Vagina (tissue), 2 donors: ENCODE measurements around the gene MASP2. TPM values are rescaled to one million over a fixed set of nuclear protein-coding genes. Genes with fewer than 3 reads are reported as not detected.

Experiments used
- DNase-seq, 2 donors: peaks; one replicate each; pipeline ENCODE4 v3.0.0-alpha.2; 2017; ENCODE audit errors: extremely low spot score in 2 of 2
- H3K27ac ChIP-seq: fragments of 200-600 bp; sonication (generic); one replicate; pipeline ENCODE4 v1.5.1; 2019
- H3K27me3 ChIP-seq: fragments of 200-600 bp; sonication (generic); one replicate; pipeline ENCODE4 v1.5.1; 2019
- H3K36me3 ChIP-seq, 2 donors: fragments of 200-600 bp; sonication (generic); one replicate each; pipeline ENCODE4 v1.5.1; 2017 to 2019
- H3K4me1 ChIP-seq: fragments of 200-600 bp; sonication (generic); one replicate; pipeline ENCODE4 v1.5.1; 2019
- H3K4me3 ChIP-seq, 2 donors: fragments of 200-600 bp; sonication (generic); 1 replicate in 1 of 2; 2 replicates in 1 of 2; pipeline ENCODE4 v1.5.1; 2016 to 2019
- H3K9me3 ChIP-seq: fragments of 200-600 bp; sonication (generic); one replicate; pipeline ENCODE4 v1.5.1; 2019
- POLR2A ChIP-seq, 2 donors: fragments of 450-650 bp; IDR thresholded peaks; one replicate each; pipeline ENCODE4 v1.6.1; 2017; ENCODE audit warnings: antibody characterized with exemption in 2 of 2, mild to moderate bottlenecking in 2 of 2, moderate library complexity in 2 of 2
- POLR2AphosphoS5 ChIP-seq, 2 donors: sonication (generic); formaldehyde crosslinking; IDR thresholded peaks; one replicate each; pipeline ENCODE4 v1.9.0; 2017; ENCODE audit warnings: antibody characterized with exemption in 2 of 2, mild to moderate bottlenecking in 2 of 2, low read depth in 1 of 2; ENCODE audit not compliant: insufficient read depth in 1 of 2
- intact Hi-C: fragments of 100-400 bp; cut with DNase I; formaldehyde crosslinking; loops from one replicate; pipeline ENCODE4 v1.15.1; 2023
- total RNA-seq: library from RNA; depleted of rRNA; stranded (reverse); fragments of >200 nt; gene quantifications from one replicate; pipeline ENCODE4 v1.2.3, GENCODE V29; 2016
- TF ChIP-seq, protein P1 (sequence below), 3 experiments: fragments of 450-650 bp in 2 of 3; fragments of 200-600 bp in 1 of 3; sonication (generic) in 1 of 3; IDR thresholded peaks; one replicate each; pipeline ENCODE4 v1.5.1; 2017 to 2019; ENCODE audit warnings: antibody characterized with exemption in 3 of 3, mild to moderate bottlenecking in 2 of 3, moderate library complexity in 2 of 3

Gene MASP2
- total RNA-seq, 1 donor from 2014 or later: not detected

DNA sequence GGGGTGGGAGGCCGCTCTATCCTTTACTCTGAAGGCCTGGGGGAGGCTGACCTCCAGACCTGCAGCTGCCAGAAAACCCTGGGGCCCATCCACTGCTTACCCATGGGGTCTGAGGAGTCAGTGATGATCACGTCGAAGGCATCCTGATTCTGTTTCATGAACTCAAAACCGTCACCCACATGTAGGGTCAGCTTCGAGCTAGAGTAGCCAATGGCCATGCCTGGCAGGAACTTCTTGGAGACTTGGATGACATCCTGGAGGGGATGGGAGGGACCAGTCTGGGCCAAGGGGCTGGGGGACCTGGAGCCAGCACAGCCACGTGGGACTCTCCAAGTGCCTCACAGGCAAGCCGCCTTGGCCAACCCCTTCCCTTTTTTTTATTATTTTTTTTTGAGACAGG is 9.5 kb upstream of the MASP2 start:
- DNase-seq: no peak
- intact Hi-C loops: no loop called here
- TF ChIP-seq, protein P1, sequence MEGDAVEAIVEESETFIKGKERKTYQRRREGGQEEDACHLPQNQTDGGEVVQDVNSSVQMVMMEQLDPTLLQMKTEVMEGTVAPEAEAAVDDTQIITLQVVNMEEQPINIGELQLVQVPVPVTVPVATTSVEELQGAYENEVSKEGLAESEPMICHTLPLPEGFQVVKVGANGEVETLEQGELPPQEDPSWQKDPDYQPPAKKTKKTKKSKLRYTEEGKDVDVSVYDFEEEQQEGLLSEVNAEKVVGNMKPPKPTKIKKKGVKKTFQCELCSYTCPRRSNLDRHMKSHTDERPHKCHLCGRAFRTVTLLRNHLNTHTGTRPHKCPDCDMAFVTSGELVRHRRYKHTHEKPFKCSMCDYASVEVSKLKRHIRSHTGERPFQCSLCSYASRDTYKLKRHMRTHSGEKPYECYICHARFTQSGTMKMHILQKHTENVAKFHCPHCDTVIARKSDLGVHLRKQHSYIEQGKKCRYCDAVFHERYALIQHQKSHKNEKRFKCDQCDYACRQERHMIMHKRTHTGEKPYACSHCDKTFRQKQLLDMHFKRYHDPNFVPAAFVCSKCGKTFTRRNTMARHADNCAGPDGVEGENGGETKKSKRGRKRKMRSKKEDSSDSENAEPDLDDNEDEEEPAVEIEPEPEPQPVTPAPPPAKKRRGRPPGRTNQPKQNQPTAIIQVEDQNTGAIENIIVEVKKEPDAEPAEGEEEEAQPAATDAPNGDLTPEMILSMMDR (IDR thresholded peaks at IDR 0.05): no peak
- TF ChIP-seq POLR2AphosphoS5 (IDR thresholded peaks at IDR 0.05; ENCODE audit: insufficient read depth in 1 of 2, low read depth in 1 of 2) (no peak), POLR2A (IDR thresholded peaks at IDR 0.05) (no peak)
- H3K9me3 ChIP-seq: no peaks in the 10 kb centered on the region
- H3K4me3 ChIP-seq: no peak overlapping the region
- H3K27ac ChIP-seq: no peak overlapping the region
- peaks cover 0 to 21% of the 10 kb centered on the region in 2 donors for H3K36me3 ChIP-seq
- H3K27me3 ChIP-seq: no peaks in the 10 kb centered on the region
- peaks cover 25% of the 10 kb centered on the region for H3K4me1 ChIP-seq

DNA sequence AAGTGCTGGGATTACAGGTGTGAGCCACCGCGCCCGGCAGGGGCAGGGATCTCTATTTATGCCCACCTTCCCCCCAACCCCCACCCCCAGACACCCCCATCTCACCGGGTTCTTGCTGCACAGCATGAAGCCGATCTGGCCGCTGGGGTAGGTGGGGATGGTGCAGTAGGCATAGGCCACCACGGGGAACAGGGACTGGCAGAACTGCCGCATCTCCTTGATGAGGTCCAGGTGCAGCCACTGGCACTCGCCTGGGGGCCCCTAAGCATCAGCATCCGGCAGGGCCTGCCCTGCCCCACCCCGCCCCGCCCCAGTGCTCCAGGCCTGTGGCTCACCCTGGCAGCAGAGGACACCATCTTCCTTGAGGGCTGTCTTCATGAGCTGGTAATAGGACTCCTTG is 8.6 kb upstream of the MASP2 start:
- H3K27me3 ChIP-seq: no peaks in the 10 kb centered on the region
- peaks cover 17% of the 10 kb centered on the region for H3K4me1 ChIP-seq
- no peak for TF ChIP-seq POLR2AphosphoS5 (IDR thresholded peaks at IDR 0.05; ENCODE audit: insufficient read depth in 1 of 2, low read depth in 1 of 2)
- TF ChIP-seq, protein P1 (IDR thresholded peaks at IDR 0.05): no peak
- no peak for TF ChIP-seq POLR2A (IDR thresholded peaks at IDR 0.05)
- H3K4me3 ChIP-seq: no peak overlapping the region
- no peak overlapping the region for H3K27ac ChIP-seq
- intact Hi-C loops: no loop called here
- DNase-seq: no peak
- H3K36me3 ChIP-seq: peaks cover 0 to 21% of the 10 kb centered on the region in 2 donors
- H3K9me3 ChIP-seq: no peaks in the 10 kb centered on the region

DNA sequence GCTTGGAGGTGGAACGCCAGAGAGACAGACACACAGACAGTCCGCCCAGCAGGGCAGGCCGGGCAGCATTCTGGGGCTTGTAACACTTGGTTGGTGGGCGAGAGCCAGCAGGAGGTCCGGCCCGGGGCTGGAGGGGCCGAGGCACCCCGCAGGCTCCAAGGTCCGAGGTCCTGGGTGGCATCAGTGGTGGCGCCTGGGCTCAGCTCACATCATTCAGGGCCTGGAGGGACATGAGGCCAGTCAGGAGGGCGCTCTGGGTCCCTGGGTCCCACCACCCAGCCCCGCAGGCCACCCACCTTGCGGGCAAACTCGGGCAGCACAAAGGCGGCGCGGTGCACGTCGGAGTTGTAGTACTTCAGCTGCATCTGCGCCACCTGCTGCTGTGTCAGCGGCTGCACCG is 7.6 kb upstream of the MASP2 start:
- Histone ChIP-seq H3K27me3 (no peaks in the 10 kb centered on the region), H3K27ac (no peak overlapping the region), H3K4me1 (peaks cover 13% of the 10 kb centered on the region), H3K9me3 (no peaks in the 10 kb centered on the region), H3K4me3 (no peak overlapping the region), H3K36me3 (peaks cover 0 to 21% of the 10 kb centered on the region in 2 donors)
- no peak for TF ChIP-seq POLR2A (IDR thresholded peaks at IDR 0.05)
- TF ChIP-seq, protein P1 (IDR thresholded peaks at IDR 0.05): no peak
- no peak for TF ChIP-seq POLR2AphosphoS5 (IDR thresholded peaks at IDR 0.05; ENCODE audit: insufficient read depth in 1 of 2, low read depth in 1 of 2)
- no peak for DNase-seq
- intact Hi-C loops: no loop called here

DNA sequence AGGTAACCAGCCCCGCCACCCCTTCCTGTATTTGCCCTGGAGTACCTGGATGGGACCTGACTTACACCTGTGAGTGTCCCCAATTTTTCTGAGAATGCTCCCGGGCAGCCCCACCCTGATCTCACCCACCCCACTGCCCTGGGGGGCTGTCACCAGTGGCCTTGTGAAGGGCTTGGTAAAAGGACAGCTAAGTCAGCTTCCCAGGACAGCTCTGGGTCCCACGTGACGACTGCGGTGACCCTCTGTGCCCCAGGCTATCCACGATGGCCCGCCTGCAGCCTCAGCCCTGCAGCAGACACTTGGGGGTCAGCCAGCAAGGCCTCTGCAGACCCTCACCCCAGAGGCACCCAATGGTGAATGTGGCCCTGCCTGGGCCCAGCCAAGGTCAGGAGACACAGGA is 7.1 kb upstream of the MASP2 start:
- intact Hi-C loops: no loop called here
- H3K4me1 ChIP-seq: peaks cover 9% of the 10 kb centered on the region
- no peak for DNase-seq
- no peak overlapping the region for H3K4me3 ChIP-seq
- TF ChIP-seq, protein P1 (IDR thresholded peaks at IDR 0.05): no peak
- no peak for TF ChIP-seq POLR2A (IDR thresholded peaks at IDR 0.05)
- TF ChIP-seq POLR2AphosphoS5 (IDR thresholded peaks at IDR 0.05; ENCODE audit: insufficient read depth in 1 of 2, low read depth in 1 of 2): no peak
- H3K27ac ChIP-seq: no peak overlapping the region
- no peaks in the 10 kb centered on the region for H3K9me3 ChIP-seq
- peaks cover 0 to 21% of the 10 kb centered on the region in 2 donors for H3K36me3 ChIP-seq
- no peaks in the 10 kb centered on the region for H3K27me3 ChIP-seq

DNA sequence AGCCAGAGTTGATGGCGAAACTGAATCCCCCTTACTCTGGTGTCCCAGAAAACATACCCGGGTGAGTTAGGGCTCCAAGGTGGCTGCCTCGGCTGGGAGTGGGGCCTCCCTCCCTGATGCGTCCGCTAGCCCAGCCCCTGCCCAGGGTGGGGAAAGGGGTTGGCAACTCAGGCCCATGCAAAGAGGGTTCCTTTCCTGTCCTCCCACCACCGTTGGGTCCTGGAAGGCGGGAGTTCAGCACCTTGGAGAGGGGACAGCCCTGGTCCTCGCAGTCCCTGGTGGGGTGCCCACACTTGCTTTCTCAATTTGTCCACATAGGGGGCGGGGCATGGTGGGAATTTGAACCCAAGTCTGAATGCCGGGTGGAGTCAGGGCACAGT is 6.7 kb upstream of the MASP2 start:
- TF ChIP-seq POLR2A (IDR thresholded peaks at IDR 0.05) (no peak), POLR2AphosphoS5 (IDR thresholded peaks at IDR 0.05; ENCODE audit: insufficient read depth in 1 of 2, low read depth in 1 of 2) (no peak)
- TF ChIP-seq, protein P1 (IDR thresholded peaks at IDR 0.05): no peak
- DNase-seq: no peak
- Histone ChIP-seq H3K4me1 (peaks cover 5% of the 10 kb centered on the region), H3K9me3 (no peaks in the 10 kb centered on the region), H3K27me3 (no peaks in the 10 kb centered on the region), H3K4me3 (no peak overlapping the region), H3K27ac (no peak overlapping the region), H3K36me3 (peaks cover 0 to 21% of the 10 kb centered on the region in 2 donors)
- intact Hi-C loops: no loop called here
